Upper lobe of left lung (tissue), 6 donors: ENCODE results near the gene SLC16A1. TPM values are rescaled to one million over a fixed set of nuclear protein-coding genes. Genes with fewer than 3 reads are reported as not detected.
A peak's percentile ranks its signal among the peaks of the same experiment; 100 is the strongest.

Source experiments
- ATAC-seq, 2 donors: fragments of 200-7000 bp; cut with Tn5 transposase; one replicate each; pipeline ENCODE4 v1.9.1; 2022; ENCODE audit warnings: mild to moderate bottlenecking in 2 of 2, moderate library complexity in 2 of 2; ENCODE audit not compliant: low FRiP score in 2 of 2
- DNase-seq, 2 donors: peaks; one replicate each; pipeline ENCODE4 v3.0.0-alpha.2; 2019 to 2020
- H3K27ac ChIP-seq, 4 donors: fragments of 200-600 bp; sonication (generic); one replicate each; pipeline ENCODE4 v1.5.1; 2016 to 2019
- H3K27me3 ChIP-seq, 4 donors: fragments of 200-600 bp; sonication (generic); one replicate each; pipeline ENCODE4 v1.5.1; 2017 to 2019
- H3K36me3 ChIP-seq, 4 donors: fragments of 200-600 bp; sonication (generic); one replicate each; pipeline ENCODE4 v1.5.1; 2016 to 2019
- H3K4me1 ChIP-seq, 4 donors: fragments of 200-600 bp; sonication (generic); one replicate each; pipeline ENCODE4 v1.5.1; 2018 to 2019
- H3K4me3 ChIP-seq, 4 donors: fragments of 200-600 bp; sonication (generic); one replicate each; pipeline ENCODE4 v1.5.1; 2017 to 2019; ENCODE audit warnings: mild to moderate bottlenecking in 2 of 4, moderate library complexity in 1 of 4
- H3K9me3 ChIP-seq, 4 donors: fragments of 200-600 bp; sonication (generic); one replicate each; pipeline ENCODE4 v1.5.1; 2018 to 2019
- CTCF ChIP-seq, 6 experiments: fragments of 450-650 bp in 4 of 6; fragments of 200-600 bp in 2 of 6; sonication (generic) in 2 of 6; IDR thresholded peaks; one replicate each; pipeline ENCODE4 v1.5.1; 2016 to 2019; ENCODE audit warnings: antibody characterized with exemption in 6 of 6
- EP300 ChIP-seq, 4 donors: sonication (generic); formaldehyde crosslinking; IDR thresholded peaks; one replicate each; pipeline ENCODE4 v1.5.1; 2017; ENCODE audit warnings: antibody characterized with exemption in 4 of 4, control low read depth in 2 of 4
- POLR2A ChIP-seq, 4 donors: fragments of 450-650 bp; IDR thresholded peaks; one replicate each; pipeline ENCODE4 v1.5.1; 2016 to 2017; ENCODE audit warnings: antibody characterized with exemption in 4 of 4, mild to moderate bottlenecking in 2 of 4
- POLR2AphosphoS5 ChIP-seq, 2 donors: sonication (generic); formaldehyde crosslinking; IDR thresholded peaks; one replicate each; pipeline ENCODE4 v1.5.1; 2017; ENCODE audit warnings: antibody characterized with exemption in 2 of 2
- WGBS, 2 donors: methylation state at CpG; one replicate each; pipeline ENCODE4 v1.1.5; 2017 to 2018; 5-methylcytosine and 5-hydroxymethylcytosine counted together
- total RNA-seq, 6 donors: library from RNA; depleted of rRNA in 4 of 6; stranded (reverse); fragments of >200 nt in 4 of 6; gene quantifications; one replicate each; pipeline versions ENCODE4 v1.1.0 to v1.2.1, GENCODE V29; 2016 to 2021
- donor health status: DM: no; HTN: no; CAD: no; lungs with moderate emphysema.
- donor health status: DM: no; HTN: yes; CAD: no; lungs with severe emphysema.

The SLC16A1 gene
- total RNA-seq, 6 donors from 2014 or later, result 1.4 to 13.3 (median 5.9) TPM

GRCh38 chr1:112923234-112923958, 32.6 kb downstream of the SLC16A1 start:
- ATAC-seq (peak in 1 of 2 donors; percentile 26), DNase-seq (peak in 1 of 2 donors; percentile 59)
- H3K4me1 ChIP-seq, result no peaks in the 10 kb centered on the region
- no peak for TF ChIP-seq POLR2AphosphoS5 (IDR thresholded peaks at IDR 0.05)
- TF ChIP-seq POLR2A (IDR thresholded peaks at IDR 0.05), result no peak
- no peak for TF ChIP-seq CTCF (IDR thresholded peaks at IDR 0.05)
- TF ChIP-seq EP300 (IDR thresholded peaks at IDR 0.05), result no peak
- H3K27me3 ChIP-seq, result no peaks in the 10 kb centered on the region
- WGBS, 2 donors, result 95 to 97% methylated on average over 20 to 24 of the region's 25 CpGs
- H3K27ac ChIP-seq, result no peak overlapping the region
- H3K36me3 ChIP-seq, result no peaks in the 10 kb centered on the region
- no peaks in the 10 kb centered on the region for H3K9me3 ChIP-seq
- no peak overlapping the region for H3K4me3 ChIP-seq

GRCh38 chr1:112911506-112912220, 44.3 kb downstream of the SLC16A1 start:
- no peaks in the 10 kb centered on the region for H3K9me3 ChIP-seq
- H3K4me1 ChIP-seq, result peaks cover 2 to 7% (median 3%) of the 10 kb centered on the region in 4 donors
- H3K36me3 ChIP-seq, result peaks cover 0 to under 1% (median 0%) of the 10 kb centered on the region in 4 donors
- DNase-seq (no peak), ATAC-seq (no peak)
- no peaks in the 10 kb centered on the region for H3K27me3 ChIP-seq
- H3K27ac ChIP-seq, result no peak overlapping the region
- 80 to 92% methylated on average over 5 of the region's 5 CpGs for WGBS, 2 donors
- TF ChIP-seq POLR2A (IDR thresholded peaks at IDR 0.05), result no peak
- TF ChIP-seq CTCF (IDR thresholded peaks at IDR 0.05), result no peak
- TF ChIP-seq POLR2AphosphoS5 (IDR thresholded peaks at IDR 0.05), result no peak
- TF ChIP-seq EP300 (IDR thresholded peaks at IDR 0.05), result no peak
- no peak overlapping the region for H3K4me3 ChIP-seq

- TF ChIP-seq POLR2AphosphoS5 (IDR thresholded peaks at IDR 0.05) (no peak), CTCF (IDR thresholded peaks at IDR 0.05) (no peak), EP300 (IDR thresholded peaks at IDR 0.05) (no peak), POLR2A (IDR thresholded peaks at IDR 0.05) (no peak)
- DNase-seq (no peak), ATAC-seq (no peak)
- H3K9me3 ChIP-seq, result no peaks in the 10 kb centered on the region
- H3K27ac ChIP-seq, result no peak overlapping the region
- no peaks in the 10 kb centered on the region for H3K27me3 ChIP-seq
- peaks cover 13 to 20% (median 18%) of the 10 kb centered on the region in 4 donors for H3K4me1 ChIP-seq
- 83 to 84% methylated on average over 2 of the region's 2 CpGs for WGBS, 2 donors
- H3K4me3 ChIP-seq, result no peak overlapping the region
- H3K36me3 ChIP-seq, result no peaks in the 10 kb centered on the region
Measured at GRCh38 chr1:112909847-112910246, 46.1 kb downstream of the SLC16A1 start.

GRCh38 chr1:112906150-112906698, 49.8 kb downstream of the SLC16A1 start:
- no peak for TF ChIP-seq CTCF (IDR thresholded peaks at IDR 0.05)
- no peak for TF ChIP-seq POLR2AphosphoS5 (IDR thresholded peaks at IDR 0.05)
- no peak for TF ChIP-seq POLR2A (IDR thresholded peaks at IDR 0.05)
- no peak for TF ChIP-seq EP300 (IDR thresholded peaks at IDR 0.05)
- H3K36me3 ChIP-seq, result no peaks in the 10 kb centered on the region
- H3K27me3 ChIP-seq, result no peaks in the 10 kb centered on the region
- WGBS, 2 donors, result 74 to 78% methylated on average over 2 of the region's 2 CpGs
- no peak overlapping the region for H3K4me3 ChIP-seq
- no peak for ATAC-seq
- H3K27ac ChIP-seq, result peak overlapping the region in 1 of 4 donors; percentile 53
- no peak for DNase-seq
- no peaks in the 10 kb centered on the region for H3K9me3 ChIP-seq
- peaks cover 13 to 25% (median 21%) of the 10 kb centered on the region in 4 donors for H3K4me1 ChIP-seq
